GM18873 (cell line): Measurements from ENCODE around the gene OR2F2.
A peak's percentile ranks its signal among the peaks of the same experiment; 100 is the strongest.

Source experiments
- ATAC-seq: cut with Tn5 transposase; IDR thresholded peaks from one replicate; pipeline ENCODE4 v1.9.1; 2021; ENCODE audit warnings: mild to moderate bottlenecking, moderate library complexity, moderate number of reproducible peaks; ENCODE audit not compliant: unreplicated experiment, low FRiP score

Gene OR2F2

GRCh38 chr7:143934526-143935325 is at the start of gene OR2F2:
Gene OR2F2 (plus strand): TSS chr7:143935233. CDS start chr7:143935233, 0 bp downstream.
- ATAC-seq = no peak

GRCh38 chr7:143885951-143886350 is 49.1 kb upstream of the OR2F2 start:
- no peak for ATAC-seq

- no peak for ATAC-seq
Observed at GRCh38 chr7:143886826-143887477, 48.1 kb upstream of the OR2F2 start.

- no peak for ATAC-seq
Observed at GRCh38 chr7:143889068-143889467, 46.0 kb upstream of the OR2F2 start.

GRCh38 chr7:143890558-143890957 is 44.5 kb upstream of the OR2F2 start:
- no peak for ATAC-seq

DNA sequence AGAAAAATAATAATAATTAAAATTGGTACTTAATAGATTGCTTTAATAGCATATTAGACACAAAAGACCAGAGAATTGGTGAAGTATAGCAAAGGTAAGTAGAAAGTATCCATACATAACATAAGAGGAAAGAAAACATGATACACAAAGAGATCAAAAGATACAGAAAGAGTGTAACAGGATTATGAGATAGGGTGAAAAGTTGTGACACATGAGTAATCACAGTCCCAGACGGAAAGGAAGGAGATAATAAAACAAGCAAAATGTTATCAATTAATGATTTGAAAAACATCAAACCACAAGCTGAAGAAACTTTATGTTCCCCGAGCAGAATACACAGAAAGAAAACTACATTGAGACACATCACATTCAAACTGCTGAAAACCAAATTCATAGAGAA is 43.6 kb upstream of the OR2F2 start:
- ATAC-seq = no peak

GRCh38 chr7:143892527-143893300 is 42.3 kb upstream of the OR2F2 start:
- peak; percentile 97 for ATAC-seq

- no peak for ATAC-seq
Observed at GRCh38 chr7:143896667-143897066, 38.4 kb upstream of the OR2F2 start.

- ATAC-seq = no peak
Observed at GRCh38 chr7:143898810-143899209, 36.2 kb upstream of the OR2F2 start.

- ATAC-seq = no peak
Observed at GRCh38 chr7:143900230-143900766, 34.7 kb upstream of the OR2F2 start.

GRCh38 chr7:143901332-143901667 is 33.7 kb upstream of the OR2F2 start:
- no peak for ATAC-seq

DNA sequence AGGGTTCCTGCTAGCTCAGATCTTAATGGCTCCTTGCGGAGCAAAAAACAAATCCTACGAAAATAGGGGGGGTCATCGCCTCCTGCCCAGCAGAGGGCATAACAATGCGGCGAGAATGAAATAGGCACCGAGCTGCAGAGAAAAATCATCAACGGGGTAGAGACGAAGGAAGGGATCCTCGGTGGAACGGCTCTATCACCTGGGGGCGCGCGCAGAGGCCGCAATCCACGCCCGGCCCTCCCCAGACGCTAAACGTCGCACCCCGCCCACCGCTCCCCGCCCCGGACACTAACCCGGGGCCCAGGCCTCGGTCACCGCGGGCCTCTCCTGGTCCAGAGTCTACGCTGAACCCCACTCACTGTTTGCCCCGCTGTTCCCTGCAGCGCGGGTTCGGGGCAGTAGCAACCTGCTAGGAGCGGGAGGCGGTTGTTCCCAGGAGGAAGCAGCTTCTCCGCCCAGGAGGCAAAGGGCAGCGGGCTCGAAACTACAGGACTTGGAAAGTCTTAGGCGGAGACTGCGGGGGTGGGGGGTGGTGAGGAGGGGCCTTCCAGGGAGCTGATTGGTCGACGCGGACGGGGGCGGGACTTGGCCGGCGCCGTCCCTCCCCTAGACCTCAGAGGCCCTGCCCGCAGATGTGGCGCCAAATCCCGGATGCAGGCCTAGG is 33.2 kb upstream of the OR2F2 start, which contains the start of gene TCAF1:
Gene TCAF1, minus strand, starts transcription at position 509 of the 664 bp plus-strand sequence. CDS start 25,568 bp downstream, outside the sequence.
- ATAC-seq = peak; percentile 78

DNA sequence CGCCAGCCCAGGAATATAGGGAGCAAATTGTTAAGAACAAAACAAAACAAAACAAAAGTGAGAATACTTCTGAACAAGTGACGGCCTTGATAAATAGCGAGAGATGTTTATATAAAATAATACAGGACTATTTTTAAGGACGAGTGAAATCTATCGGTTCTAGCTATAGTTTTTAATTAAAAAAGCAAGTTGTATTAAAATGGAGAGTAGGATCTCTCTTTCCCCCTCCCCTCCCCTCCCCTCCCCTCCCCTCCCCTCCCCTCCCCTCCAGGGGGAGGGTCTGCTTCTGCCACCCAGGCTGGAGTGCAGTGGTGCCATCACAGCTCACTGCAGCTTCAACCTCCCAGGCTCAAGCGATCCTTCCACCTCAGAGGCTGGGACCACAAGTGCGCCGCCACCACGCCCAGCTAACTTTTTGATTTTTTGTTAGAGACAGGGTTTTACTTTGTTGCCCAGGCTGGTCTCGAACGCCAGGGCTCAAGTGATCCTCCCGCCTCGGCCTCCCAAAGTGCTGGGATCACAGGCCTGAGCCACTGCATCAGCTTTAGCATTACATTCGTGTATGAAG is 32.6 kb upstream of the OR2F2 start:
- ATAC-seq = no peak

- ATAC-seq = no peak
Observed at GRCh38 chr7:143905509-143905908, 29.5 kb upstream of the OR2F2 start.

DNA sequence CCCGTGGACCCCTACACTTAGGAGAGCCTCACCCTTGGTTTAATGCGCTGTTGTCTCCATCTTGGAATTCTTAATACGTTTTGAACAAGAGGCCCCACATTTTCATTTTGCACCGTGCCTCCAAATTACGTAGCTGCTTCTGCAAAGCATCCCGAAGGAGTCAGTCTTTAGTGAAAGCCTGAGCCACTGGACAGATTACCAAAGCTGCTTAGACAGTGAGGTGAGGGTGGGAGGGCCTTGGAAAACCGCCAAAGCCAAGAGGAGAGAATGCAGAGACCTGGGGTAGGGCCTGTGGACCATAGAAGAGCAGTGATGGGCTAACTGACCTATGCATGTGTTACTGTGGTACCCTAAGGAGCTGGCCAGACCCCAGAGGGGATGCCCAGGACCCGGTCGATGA is 28.9 kb upstream of the OR2F2 start:
- ATAC-seq = no peak

DNA sequence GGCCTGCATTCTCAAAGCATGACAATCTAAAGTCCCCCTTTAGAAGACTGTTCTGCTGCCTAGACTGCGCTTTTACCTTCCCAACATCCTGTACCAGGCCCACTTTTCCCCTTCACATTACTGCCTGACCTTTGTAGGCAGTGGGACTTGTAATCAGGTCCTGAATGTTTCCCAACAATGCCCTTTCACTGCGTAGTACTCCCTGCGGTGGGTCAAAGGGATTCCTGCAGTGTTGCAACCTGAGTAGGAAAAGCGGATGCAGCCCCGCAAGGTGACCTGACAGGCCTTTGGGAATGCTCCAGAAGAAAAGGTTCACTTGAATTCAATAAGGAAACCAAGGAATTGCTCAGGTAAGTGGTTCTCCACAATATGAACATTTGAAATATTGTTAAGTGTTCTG is 28.1 kb upstream of the OR2F2 start:
- ATAC-seq = no peak

GRCh38 chr7:143908120-143908519 is 26.9 kb upstream of the OR2F2 start:
- no peak for ATAC-seq

DNA sequence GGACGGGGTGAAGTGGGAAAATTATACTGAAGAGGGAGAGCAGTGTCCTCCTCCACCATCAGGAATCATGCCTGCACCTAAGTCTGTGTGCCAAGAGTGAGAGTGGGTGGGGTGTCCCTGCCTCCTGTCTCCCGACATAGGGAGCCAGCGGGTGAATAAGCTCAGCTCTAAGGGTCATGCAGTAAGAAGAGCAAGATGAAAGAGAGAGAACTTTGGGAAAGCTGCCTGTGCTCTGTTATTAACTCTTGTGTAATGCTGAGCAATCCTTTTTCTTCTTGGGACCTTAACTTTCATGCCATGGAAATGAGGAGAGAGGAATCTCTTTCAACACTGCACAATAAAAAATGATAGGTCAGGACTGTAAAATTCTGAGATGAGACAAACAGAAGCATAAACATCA is 25.2 kb upstream of the OR2F2 start:
- ATAC-seq = no peak

GRCh38 chr7:143910473-143911248 is 24.4 kb upstream of the OR2F2 start:
- no peak for ATAC-seq
